Eye (tissue), 1 donor: ENCODE data around the gene PRKG1.

Source experiments
- DNase-seq: peaks from one replicate; pipeline ENCODE4 v3.0.0-alpha.2; 2015

Gene PRKG1

GRCh38 chr10:51852297-51852696 is 778.0 kb downstream of the PRKG1 start:
- no peak for DNase-seq

GRCh38 chr10:51857305-51857704 is 783.0 kb downstream of the PRKG1 start:
- peak; percentile 30 for DNase-seq

DNA sequence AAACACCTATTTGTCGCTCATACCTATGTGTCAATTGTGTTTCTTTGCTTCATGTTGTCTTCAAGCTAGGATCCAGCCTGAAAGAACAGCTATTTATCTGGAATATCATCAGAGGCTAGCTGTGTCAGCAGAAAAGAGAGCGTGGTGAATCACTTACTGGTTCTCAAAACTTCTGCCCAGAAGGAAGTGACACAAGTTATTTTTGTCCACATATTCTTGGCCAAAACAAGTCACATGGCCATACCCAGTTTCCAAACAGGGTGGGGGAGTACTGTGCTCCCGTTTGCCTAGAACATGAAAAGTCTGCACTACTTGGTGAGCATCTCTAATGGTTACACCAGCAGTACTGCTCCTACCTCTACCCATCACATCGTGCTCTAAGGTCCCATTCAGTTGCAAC is 786.0 kb downstream of the PRKG1 start:
- no peak for DNase-seq

DNA sequence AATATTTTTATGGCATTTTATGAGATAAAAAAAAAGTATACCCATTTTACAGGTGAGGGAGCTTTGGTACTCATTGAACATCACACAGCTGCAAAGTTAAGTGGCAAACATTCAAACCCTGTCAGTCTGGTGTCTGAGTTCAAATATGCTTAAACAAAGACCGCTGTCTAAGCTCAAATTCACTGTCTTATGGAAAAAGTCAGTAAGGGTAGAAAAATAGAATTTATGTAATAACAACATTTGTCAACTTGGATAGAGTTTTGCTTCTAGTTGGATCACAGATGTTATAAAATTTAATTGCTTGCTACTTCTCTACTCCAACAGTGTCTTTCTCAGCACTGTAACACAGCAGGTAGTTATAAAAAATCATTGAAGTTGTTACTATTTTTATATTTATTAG is 786.8 kb downstream of the PRKG1 start:
- DNase-seq = no peak

- DNase-seq = no peak
Observed at GRCh38 chr10:51861731-51862130, 787.4 kb downstream of the PRKG1 start.

- no peak for DNase-seq
Observed at GRCh38 chr10:51862149-51862548, 787.9 kb downstream of the PRKG1 start.

DNA sequence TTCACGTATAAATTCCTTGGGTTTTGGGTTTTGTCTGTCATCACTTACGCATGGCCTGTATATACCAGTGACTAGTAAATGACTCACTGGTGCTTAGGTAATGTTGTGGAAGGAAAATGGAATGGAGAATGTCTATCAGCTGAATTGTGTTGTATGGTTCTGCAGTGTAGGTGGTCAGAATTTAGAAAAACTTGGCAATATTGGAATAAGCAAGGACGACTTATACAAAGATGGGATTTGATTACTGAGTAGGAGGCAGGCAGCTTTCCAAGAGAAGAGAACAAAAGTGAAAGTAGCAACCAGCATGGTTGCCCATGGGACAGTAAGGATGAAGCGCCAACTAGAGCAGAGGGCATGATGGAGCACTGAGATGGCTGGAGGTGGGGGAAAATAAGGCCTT is 793.7 kb downstream of the PRKG1 start:
- no peak for DNase-seq

DNA sequence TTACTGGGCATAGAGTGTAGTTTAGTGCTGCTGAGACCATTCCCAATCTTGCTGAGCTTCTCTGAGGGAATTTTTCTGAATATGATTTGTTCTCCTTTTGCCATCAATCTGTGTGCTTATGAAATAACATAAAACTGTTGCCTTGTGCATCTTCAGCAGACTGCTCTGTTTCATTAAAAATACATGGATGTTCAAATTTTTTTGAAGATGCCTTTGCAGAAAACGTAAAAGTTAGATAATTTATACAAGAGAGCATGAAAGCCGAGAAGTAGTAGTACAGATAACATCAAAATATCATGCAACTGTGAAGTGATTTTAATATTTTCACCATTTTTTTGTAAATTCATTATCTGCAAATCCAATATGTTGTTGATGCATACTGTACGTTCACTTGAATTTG is 799.8 kb downstream of the PRKG1 start:
- DNase-seq = no peak

DNA sequence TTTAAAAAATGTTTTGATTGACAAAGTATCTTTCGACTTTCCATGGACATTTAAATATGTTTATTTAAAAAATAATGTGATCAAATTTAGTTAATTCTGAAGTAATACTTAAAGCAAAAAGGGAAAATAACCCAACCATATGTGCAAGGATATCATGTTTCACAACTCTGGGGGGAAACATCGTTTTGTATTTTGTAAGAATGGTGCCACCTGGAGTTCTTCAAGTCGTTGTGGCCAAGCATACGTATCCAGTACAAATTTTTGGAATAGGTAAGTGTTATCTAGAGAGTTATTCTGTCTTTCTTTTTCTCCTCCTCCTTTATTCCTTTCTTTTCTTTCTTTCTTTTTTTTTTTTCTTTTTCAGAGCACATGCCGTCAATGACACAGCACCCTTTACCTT is 801.3 kb downstream of the PRKG1 start:
- DNase-seq = no peak

- no peak for DNase-seq
Observed at GRCh38 chr10:51876503-51876902, 802.2 kb downstream of the PRKG1 start.

DNA sequence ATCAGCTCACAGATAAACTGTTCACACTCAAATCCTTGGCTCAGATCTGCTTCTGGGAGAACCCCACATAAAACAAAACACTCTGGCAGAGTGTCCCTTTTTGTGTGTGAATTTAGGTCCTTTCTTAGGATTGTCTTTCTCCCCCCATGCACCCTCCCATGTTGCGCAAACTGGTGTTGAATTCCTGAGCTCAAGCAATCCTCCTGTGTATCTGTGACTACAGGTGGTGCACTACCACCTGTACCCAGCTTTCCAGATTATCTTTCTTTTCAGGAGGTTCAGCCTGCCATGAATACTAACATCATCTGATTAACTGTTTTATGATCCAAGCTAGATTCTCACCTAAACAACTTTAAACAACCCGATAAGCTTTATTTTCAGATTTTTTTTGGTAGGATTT is 802.7 kb downstream of the PRKG1 start:
- no peak for DNase-seq

- DNase-seq = no peak
Observed at GRCh38 chr10:51877636-51878035, 803.3 kb downstream of the PRKG1 start.

DNA sequence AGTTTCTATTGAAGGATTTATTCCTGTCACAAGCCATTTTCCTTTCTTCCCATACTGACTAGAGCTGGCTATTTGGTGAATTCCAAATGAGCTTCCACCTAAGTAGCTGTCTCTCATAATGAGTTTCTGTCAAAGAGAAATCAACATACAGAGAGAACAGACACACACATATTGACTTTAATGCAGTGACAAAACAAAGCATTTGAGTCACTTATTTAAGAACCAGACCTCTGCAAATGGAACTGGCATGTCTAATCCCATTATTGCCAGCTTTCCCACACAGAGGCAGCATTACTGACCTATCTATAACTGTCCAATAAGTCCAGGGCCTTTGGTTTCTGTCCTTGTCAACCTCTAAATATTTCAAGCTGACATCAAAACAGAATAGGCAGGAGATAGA is 804.4 kb downstream of the PRKG1 start:
- no peak for DNase-seq

DNA sequence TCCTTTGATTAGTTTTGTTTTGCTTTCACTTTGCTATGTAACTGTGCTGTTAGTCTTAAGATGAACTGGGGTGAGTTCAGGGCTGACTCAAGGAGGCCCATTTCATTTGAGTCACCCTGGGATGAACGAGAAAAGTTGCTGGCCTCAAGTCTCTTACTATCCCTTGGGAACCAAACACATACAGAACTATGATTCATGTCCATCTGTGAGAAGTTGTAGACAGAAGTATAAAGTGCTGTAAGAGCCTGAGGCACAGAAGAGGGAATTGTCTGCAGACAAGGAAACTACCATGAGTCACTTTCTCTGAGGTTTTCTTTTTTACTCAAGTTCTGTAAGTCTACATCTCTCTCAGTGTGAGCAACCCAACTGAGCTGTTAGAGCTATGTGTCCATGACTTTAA is 805.0 kb downstream of the PRKG1 start:
- DNase-seq = peak; percentile 4

GRCh38 chr10:51881213-51881612 is 806.9 kb downstream of the PRKG1 start:
- no peak for DNase-seq

DNA sequence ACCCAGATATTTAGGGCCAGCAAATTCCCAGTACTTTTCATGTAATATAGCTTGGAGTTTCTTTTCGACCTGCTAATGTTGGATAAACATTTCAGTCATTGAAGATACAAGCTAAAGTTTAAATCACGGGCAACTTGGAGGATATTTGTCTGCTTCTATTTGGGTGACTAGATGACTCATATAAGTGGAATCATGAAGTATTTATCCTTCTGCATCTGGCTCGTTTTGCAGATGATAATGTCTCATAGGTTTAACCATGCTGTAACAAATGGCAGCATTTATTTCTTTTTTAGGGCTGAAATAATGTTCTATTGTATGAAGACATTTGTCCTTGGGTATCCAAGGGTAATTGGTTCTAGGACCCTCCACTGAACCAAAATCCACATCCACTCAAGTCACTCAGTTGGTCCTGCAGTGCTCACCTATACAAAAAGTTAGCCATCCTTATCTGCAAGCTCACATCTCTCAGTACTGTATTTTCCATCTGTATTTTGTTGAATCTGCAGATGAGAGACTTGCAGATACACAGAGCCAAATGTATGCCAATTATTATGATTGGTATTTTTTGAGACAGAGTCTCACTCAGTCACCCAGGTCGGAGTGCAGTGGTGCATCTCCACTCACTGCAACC is 812.3 kb downstream of the PRKG1 start:
- no peak for DNase-seq

DNA sequence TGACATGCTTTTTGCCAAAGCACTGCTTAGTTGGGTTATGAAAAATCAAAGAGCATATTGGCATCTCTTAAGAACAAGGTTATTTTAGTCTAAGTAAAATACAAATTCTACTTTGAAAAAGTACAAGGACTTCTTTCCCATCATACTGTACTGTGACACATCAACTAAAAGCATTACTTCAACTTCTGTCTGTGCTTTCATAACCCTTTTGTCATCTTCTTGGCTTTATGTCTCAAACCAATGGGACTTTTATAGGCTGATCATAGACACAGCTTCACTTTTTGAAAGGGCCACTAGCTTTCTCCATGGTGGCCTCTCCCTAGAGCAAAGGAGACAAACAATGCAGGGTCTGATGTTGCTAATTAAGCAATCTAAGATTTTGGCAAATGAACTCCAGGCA is 814.0 kb downstream of the PRKG1 start:
- no peak for DNase-seq

- DNase-seq = no peak
Observed at GRCh38 chr10:51892313-51892712, 818.0 kb downstream of the PRKG1 start.

GRCh38 chr10:51892965-51893658 is 818.8 kb downstream of the PRKG1 start:
- DNase-seq = peak; percentile 15

DNA sequence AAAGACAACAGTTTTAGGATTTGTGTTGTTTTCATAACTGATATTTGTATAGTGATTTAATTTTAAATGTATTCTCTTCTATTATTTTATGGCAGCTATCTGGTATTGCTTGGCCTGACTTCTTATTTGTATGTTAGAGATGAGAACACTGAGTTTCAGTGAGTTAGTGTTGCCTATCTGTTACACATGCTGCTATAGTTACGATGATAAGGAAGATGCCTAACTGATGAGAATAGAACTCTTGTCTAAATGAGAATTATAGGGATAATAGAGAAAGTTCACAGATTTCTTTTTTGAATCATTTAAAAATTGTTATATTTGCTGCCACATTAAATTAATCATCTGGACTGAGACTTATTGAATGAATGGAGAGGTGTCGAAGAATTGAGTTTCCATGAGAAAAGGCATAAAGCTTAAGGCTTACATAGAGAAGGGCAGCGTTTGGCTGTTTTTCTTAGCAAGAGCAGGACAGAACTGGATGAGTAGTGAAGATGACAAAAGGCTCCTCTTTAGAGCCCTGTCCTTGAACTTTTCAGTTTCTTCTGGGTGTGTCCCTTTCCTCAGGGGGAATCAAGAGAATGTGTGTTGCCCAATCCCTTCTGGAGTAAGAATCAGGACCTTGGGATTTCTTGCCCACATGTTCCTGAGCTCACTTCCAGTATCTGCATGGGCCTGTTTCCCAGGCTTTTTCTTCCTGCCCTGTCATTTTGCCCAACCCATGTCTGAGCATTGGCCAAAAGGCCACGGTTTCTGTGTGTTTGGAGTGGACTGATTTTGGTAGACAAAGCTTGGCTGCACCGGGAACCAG is 820.7 kb downstream of the PRKG1 start:
- DNase-seq = no peak

- peak; percentile 44 for DNase-seq
Observed at GRCh38 chr10:51896849-51897248, 822.6 kb downstream of the PRKG1 start.

DNA sequence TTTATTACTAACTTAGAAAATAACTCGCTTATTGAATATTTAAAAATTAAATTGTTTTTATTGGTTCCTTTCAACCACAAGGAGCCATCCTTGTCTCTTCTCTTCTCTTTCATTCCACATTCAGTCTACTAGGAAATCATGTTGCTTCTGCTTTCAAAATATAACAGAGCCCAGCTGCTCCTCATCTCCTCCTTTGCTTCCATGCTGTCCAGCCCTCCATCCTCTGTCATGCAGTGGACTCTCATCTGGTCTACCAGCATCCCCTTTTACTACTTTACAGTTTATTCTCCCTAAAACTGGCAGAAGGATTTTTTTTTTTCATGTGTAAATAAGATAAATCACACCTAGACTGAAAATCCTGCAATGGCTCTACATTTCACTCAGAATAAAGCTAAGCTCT is 823.3 kb downstream of the PRKG1 start:
- no peak for DNase-seq

- DNase-seq = no peak
Observed at GRCh38 chr10:51900180-51900579, 825.9 kb downstream of the PRKG1 start.

DNA sequence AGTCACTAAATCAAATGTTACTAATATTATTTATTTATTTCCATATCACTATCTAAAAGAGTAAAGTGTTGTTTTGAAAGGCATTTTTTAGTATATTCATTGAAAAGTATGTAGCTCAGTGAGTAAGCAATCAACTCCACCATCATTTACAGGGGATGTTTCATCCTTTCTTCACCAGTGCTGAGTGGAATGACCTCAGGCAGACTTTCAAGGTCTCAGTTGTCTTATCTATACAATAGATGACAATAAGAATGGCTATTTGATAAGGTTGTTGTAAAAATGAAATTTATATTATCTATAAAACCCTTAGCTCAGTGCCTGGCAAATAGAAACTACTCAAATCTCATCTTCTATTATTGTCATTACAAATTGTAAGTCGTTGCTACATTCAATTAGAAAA is 829.4 kb downstream of the PRKG1 start:
- DNase-seq = no peak
